ENCODE measurements around the gene CADM2.
"Not testable (repeated sequence)": the region's sequence is repeated elsewhere in the genome, so short reads cannot be mapped to it uniquely, and the experiment has no call there.

CADM2 gene

GRCh38 chr3:85153279-85153678 is 194.5 kb downstream of the CADM2 start:
- not testable (repeated sequence) for H2BK120ac ChIP-seq (ENCODE audit: low read depth, low read length); H3K14ac ChIP-seq (ENCODE audit: low read length in 2 of 2); H4K91ac ChIP-seq (ENCODE audit: low read length); H4K8ac ChIP-seq (ENCODE audit: low read length); H3K79me1 ChIP-seq (replicated peaks; ENCODE audit: low read length, poor library complexity, severe bottlenecking); H3K4ac ChIP-seq (ENCODE audit: low read depth in 1 of 2, low read length in 2 of 2); H2AFZ ChIP-seq (ENCODE audit: low read depth, low read length); H3K4me3 ChIP-seq (ENCODE audit: insufficient read depth in 1 of 2, low read depth in 1 of 2, low read length in 2 of 2); H2AK5ac ChIP-seq (ENCODE audit: low read length, severe bottlenecking); H3K23ac ChIP-seq (ENCODE audit: low read length in 2 of 2); DNase-seq; H2BK12ac ChIP-seq (ENCODE audit: low read length in 2 of 2); H3K36me3 ChIP-seq (ENCODE audit: control insufficient read depth in 1 of 2, insufficient read depth in 2 of 2, low read depth in 1 of 2, low read length in 2 of 2); H3K4me2 ChIP-seq (ENCODE audit: low read length, poor library complexity, severe bottlenecking); H3K27ac ChIP-seq (ENCODE audit: low read length, poor library complexity, severe bottlenecking); H3K4me1 ChIP-seq (ENCODE audit: control insufficient read depth, insufficient read depth, low read depth, low read length); H2BK15ac ChIP-seq (ENCODE audit: low read depth, poor library complexity, severe bottlenecking); H3K9me3 ChIP-seq (ENCODE audit: control insufficient read depth, low read length); H3K18ac ChIP-seq (ENCODE audit: low read depth in 1 of 2, low read length in 2 of 2); H2BK5ac ChIP-seq (ENCODE audit: low read depth, low read length, poor library complexity, severe bottlenecking); H3K27me3 ChIP-seq (ENCODE audit: control insufficient read depth in 1 of 2, insufficient read depth in 1 of 2, low read length in 2 of 2); H3K9ac ChIP-seq (ENCODE audit: low read length)
- WGBS: 97% methylated on average over 6 of the region's 7 CpGs

GRCh38 chr3:85159376-85159775 is 200.6 kb downstream of the CADM2 start:
- Histone ChIP-seq H2BK120ac (ENCODE audit: low read depth, low read length) (no peak overlapping the region), H3K18ac (ENCODE audit: low read depth in 1 of 2, low read length in 2 of 2) (no peak overlapping the region), H2BK15ac (ENCODE audit: low read depth, poor library complexity, severe bottlenecking) (no peak overlapping the region), H3K79me1 (replicated peaks; ENCODE audit: low read length, poor library complexity, severe bottlenecking) (no peaks in the 10 kb centered on the region), H3K4me2 (ENCODE audit: low read length, poor library complexity, severe bottlenecking) (no peak overlapping the region), H2AK5ac (ENCODE audit: low read length, severe bottlenecking) (no peak overlapping the region), H2BK12ac (ENCODE audit: low read length in 2 of 2) (no peak overlapping the region), H3K4ac (ENCODE audit: low read depth in 1 of 2, low read length in 2 of 2) (no peak overlapping the region), H3K27ac (ENCODE audit: low read length, poor library complexity, severe bottlenecking) (no peak overlapping the region), H3K9ac (ENCODE audit: low read length) (no peak overlapping the region), H3K4me1 (ENCODE audit: control insufficient read depth, insufficient read depth, low read depth, low read length) (no peaks in the 10 kb centered on the region), H4K91ac (ENCODE audit: low read length) (no peak overlapping the region), H3K9me3 (ENCODE audit: control insufficient read depth, low read length) (no peaks in the 10 kb centered on the region), H4K8ac (ENCODE audit: low read length) (no peak overlapping the region), H3K4me3 (ENCODE audit: insufficient read depth in 1 of 2, low read depth in 1 of 2, low read length in 2 of 2) (no peak overlapping the region), H2AFZ (ENCODE audit: low read depth, low read length) (no peak overlapping the region), H2BK5ac (ENCODE audit: low read depth, low read length, poor library complexity, severe bottlenecking) (no peak overlapping the region), H3K14ac (ENCODE audit: low read length in 2 of 2) (no peak overlapping the region), H3K36me3 (ENCODE audit: control insufficient read depth in 1 of 2, insufficient read depth in 2 of 2, low read depth in 1 of 2, low read length in 2 of 2) (no peaks in the 10 kb centered on the region), H3K27me3 (ENCODE audit: control insufficient read depth in 1 of 2, insufficient read depth in 1 of 2, low read length in 2 of 2) (no peaks in the 10 kb centered on the region), H3K23ac (ENCODE audit: low read length in 2 of 2) (no peak overlapping the region)
- DNase-seq: no peak
- WGBS: 73% methylated on average over 4 of the region's 5 CpGs

GRCh38 chr3:85161544-85161943 is 202.8 kb downstream of the CADM2 start:
- Histone ChIP-seq H3K27me3 (ENCODE audit: control insufficient read depth in 1 of 2, insufficient read depth in 1 of 2, low read length in 2 of 2) (no peaks in the 10 kb centered on the region), H3K36me3 (ENCODE audit: control insufficient read depth in 1 of 2, insufficient read depth in 2 of 2, low read depth in 1 of 2, low read length in 2 of 2) (no peaks in the 10 kb centered on the region), H4K8ac (ENCODE audit: low read length) (no peak overlapping the region), H3K23ac (ENCODE audit: low read length in 2 of 2) (no peak overlapping the region), H3K4me1 (ENCODE audit: control insufficient read depth, insufficient read depth, low read depth, low read length) (no peaks in the 10 kb centered on the region), H2BK120ac (ENCODE audit: low read depth, low read length) (no peak overlapping the region), H2BK15ac (ENCODE audit: low read depth, poor library complexity, severe bottlenecking) (no peak overlapping the region), H3K4me2 (ENCODE audit: low read length, poor library complexity, severe bottlenecking) (no peak overlapping the region), H3K18ac (ENCODE audit: low read depth in 1 of 2, low read length in 2 of 2) (no peak overlapping the region), H3K79me1 (replicated peaks; ENCODE audit: low read length, poor library complexity, severe bottlenecking) (no peaks in the 10 kb centered on the region), H2AK5ac (ENCODE audit: low read length, severe bottlenecking) (no peak overlapping the region), H3K4ac (ENCODE audit: low read depth in 1 of 2, low read length in 2 of 2) (no peak overlapping the region), H2BK5ac (ENCODE audit: low read depth, low read length, poor library complexity, severe bottlenecking) (no peak overlapping the region), H3K9me3 (ENCODE audit: control insufficient read depth, low read length) (no peaks in the 10 kb centered on the region), H3K27ac (ENCODE audit: low read length, poor library complexity, severe bottlenecking) (no peak overlapping the region), H3K4me3 (ENCODE audit: insufficient read depth in 1 of 2, low read depth in 1 of 2, low read length in 2 of 2) (no peak overlapping the region), H2AFZ (ENCODE audit: low read depth, low read length) (no peak overlapping the region), H3K9ac (ENCODE audit: low read length) (no peak overlapping the region), H2BK12ac (ENCODE audit: low read length in 2 of 2) (no peak overlapping the region), H3K14ac (ENCODE audit: low read length in 2 of 2) (no peak overlapping the region), H4K91ac (ENCODE audit: low read length) (no peak overlapping the region)
- DNase-seq: no peak
- WGBS: 86% methylated on average over 7 of the region's 7 CpGs

GRCh38 chr3:85162905-85163304 is 204.1 kb downstream of the CADM2 start:
- Histone ChIP-seq H3K4ac (ENCODE audit: low read depth in 1 of 2, low read length in 2 of 2) (no peak overlapping the region), H2BK12ac (ENCODE audit: low read length in 2 of 2) (no peak overlapping the region), H2BK120ac (ENCODE audit: low read depth, low read length) (no peak overlapping the region), H3K79me1 (replicated peaks; ENCODE audit: low read length, poor library complexity, severe bottlenecking) (no peaks in the 10 kb centered on the region), H3K27me3 (ENCODE audit: control insufficient read depth in 1 of 2, insufficient read depth in 1 of 2, low read length in 2 of 2) (no peaks in the 10 kb centered on the region), H3K27ac (ENCODE audit: low read length, poor library complexity, severe bottlenecking) (no peak overlapping the region), H2BK15ac (ENCODE audit: low read depth, poor library complexity, severe bottlenecking) (no peak overlapping the region), H2AK5ac (ENCODE audit: low read length, severe bottlenecking) (no peak overlapping the region), H2BK5ac (ENCODE audit: low read depth, low read length, poor library complexity, severe bottlenecking) (no peak overlapping the region), H4K8ac (ENCODE audit: low read length) (no peak overlapping the region), H3K4me1 (ENCODE audit: control insufficient read depth, insufficient read depth, low read depth, low read length) (no peaks in the 10 kb centered on the region), H3K14ac (ENCODE audit: low read length in 2 of 2) (no peak overlapping the region), H3K36me3 (ENCODE audit: control insufficient read depth in 1 of 2, insufficient read depth in 2 of 2, low read depth in 1 of 2, low read length in 2 of 2) (no peaks in the 10 kb centered on the region), H3K23ac (ENCODE audit: low read length in 2 of 2) (no peak overlapping the region), H2AFZ (ENCODE audit: low read depth, low read length) (no peak overlapping the region), H3K18ac (ENCODE audit: low read depth in 1 of 2, low read length in 2 of 2) (no peak overlapping the region), H3K9me3 (ENCODE audit: control insufficient read depth, low read length) (no peaks in the 10 kb centered on the region), H4K91ac (ENCODE audit: low read length) (no peak overlapping the region), H3K4me2 (ENCODE audit: low read length, poor library complexity, severe bottlenecking) (no peak overlapping the region), H3K4me3 (ENCODE audit: insufficient read depth in 1 of 2, low read depth in 1 of 2, low read length in 2 of 2) (no peak overlapping the region), H3K9ac (ENCODE audit: low read length) (no peak overlapping the region)
- no peak for DNase-seq
- 89% methylated on average over 1 of the region's 1 CpG for WGBS

All from mesenchymal stem cell (in vitro differentiated cells and primary cell).